Stimulated activated CD8-positive, alpha-beta memory T cell treated with anti-CD3 and anti-CD28 coated beads, Interleukin-15, amount 100 ng/mL, for 1 hour (primary cell): Measurements from ENCODE around the gene RBM3.

Experiments
- DNase-seq: peaks from one replicate; pipeline ENCODE4 v3.0.0-alpha.2; 2020; ENCODE audit warnings: low read depth

RBM3 gene

GRCh38 chrX:48626401-48627298 lies 52.4 kb downstream of the RBM3 start:
- DNase-seq: no peak
